Karpas-422 (cell line): ENCODE results near the gene C1orf105. TPM values are rescaled to one million over a fixed set of nuclear protein-coding genes. Genes with fewer than 3 reads are reported as not detected.
"Not testable (repeated sequence)": the region's sequence is repeated elsewhere in the genome, so short reads cannot be mapped to it uniquely, and the experiment has no call there.

ENCODE experiments used
- DNase-seq: peaks from one replicate; pipeline ENCODE4 v3.0.0-alpha.2; 2015
- H2AFZ ChIP-seq: fragments of 200-600 bp; sonication (generic); 2 replicates; pipeline ENCODE4 v1.6.1; 2014; ENCODE audit warnings: antibody characterized with exemption, low read length, mixed read lengths
- H3K27ac ChIP-seq: fragments of 200-600 bp; sonication (generic); 2 replicates; pipeline ENCODE4 v1.5.1; 2014; ENCODE audit warnings: mild to moderate bottlenecking, low read length, moderate library complexity
- H3K27me3 ChIP-seq: fragments of 200-600 bp; sonication (generic); 2 replicates; pipeline ENCODE4 v1.6.1; 2014; ENCODE audit warnings: low read length, mixed read lengths
- H3K36me3 ChIP-seq: fragments of 200-600 bp; sonication (generic); 2 replicates; pipeline ENCODE4 v1.6.1; 2014; ENCODE audit warnings: low read length, mixed read lengths; ENCODE audit not compliant: insufficient read depth
- H3K4me1 ChIP-seq: fragments of 200-600 bp; sonication (generic); 2 replicates; pipeline ENCODE4 v1.6.1; 2014; ENCODE audit warnings: mild to moderate bottlenecking, low read length, mixed read lengths
- H3K4me2 ChIP-seq: fragments of 200-600 bp; sonication (generic); 2 replicates; pipeline ENCODE4 v1.6.1; 2014; ENCODE audit warnings: low read length, low read depth, mild to moderate bottlenecking; ENCODE audit not compliant: poor library complexity, severe bottlenecking
- H3K4me3 ChIP-seq: fragments of 200-600 bp; sonication (generic); 2 replicates; pipeline ENCODE4 v1.5.1; 2014; ENCODE audit warnings: mild to moderate bottlenecking, antibody characterized with exemption, low read length, mixed read lengths
- H3K79me2 ChIP-seq: fragments of 200-600 bp; sonication (generic); 2 replicates; pipeline ENCODE4 v1.6.1; 2014; ENCODE audit warnings: mild to moderate bottlenecking, low read length, mixed read lengths
- H3K9ac ChIP-seq: fragments of 200-600 bp; sonication (generic); 2 replicates; pipeline ENCODE4 v1.6.0; 2014; ENCODE audit warnings: low read length
- H3K9me2 ChIP-seq: fragments of 200-600 bp; sonication (generic), shearing (Covaris generic); replicated peaks from 2 replicates; pipeline ENCODE4 v1.6.0; 2014; ENCODE audit warnings: mild to moderate bottlenecking, low read length, moderate library complexity; ENCODE audit not compliant: insufficient read depth
- H3K9me3 ChIP-seq: fragments of 300-700, 200-600 bp; sonication (generic); 2 replicates; pipeline ENCODE4 v1.6.1; 2014; ENCODE audit warnings: low read length, mixed read lengths
- H4K20me1 ChIP-seq: fragments of 200-600 bp; sonication (generic); 2 replicates; pipeline ENCODE4 v1.6.1; 2014; ENCODE audit warnings: mild to moderate bottlenecking, antibody characterized with exemption, low read length, low read depth; ENCODE audit not compliant: insufficient read depth
- total RNA-seq: library from RNA; depleted of rRNA; stranded (reverse); fragments of >200 nt; shearing (Covaris generic); gene quantifications from 2 replicates; pipeline ENCODE4 v1.2.3, GENCODE V29; 2014; ENCODE audit warnings: low replicate concordance

Gene C1orf105
- total RNA-seq, 1 experiment from 2014 or later = not detected

GRCh38 chr1:172488393-172488792, 67.9 kb downstream of the C1orf105 start:
- Histone ChIP-seq H3K4me3 (no peak overlapping the region), H4K20me1 (no peaks in the 10 kb centered on the region), H2AFZ (no peak overlapping the region), H3K36me3 (no peaks in the 10 kb centered on the region), H3K4me2 (no peak overlapping the region), H3K4me1 (no peaks in the 10 kb centered on the region), H3K27ac (no peak overlapping the region), H3K9me2 (no peaks in the 10 kb centered on the region), H3K79me2 (no peaks in the 10 kb centered on the region), H3K27me3 (no peaks in the 10 kb centered on the region), H3K9ac (no peak overlapping the region), H3K9me3 (no peaks in the 10 kb centered on the region)
- no peak for DNase-seq

- Histone ChIP-seq H4K20me1 (no peaks in the 10 kb centered on the region), H3K27me3 (no peaks in the 10 kb centered on the region)
Observed at GRCh38 chr1:172489847-172490246, 69.4 kb downstream of the C1orf105 start.

GRCh38 chr1:172492421-172492820, 71.9 kb downstream of the C1orf105 start:
- no peaks in the 10 kb centered on the region for H4K20me1 ChIP-seq
- H3K27ac ChIP-seq = no peak overlapping the region
- no peak overlapping the region for H3K9ac ChIP-seq
- no peaks in the 10 kb centered on the region for H3K79me2 ChIP-seq
- no peaks in the 10 kb centered on the region for H3K9me2 ChIP-seq
- H3K27me3 ChIP-seq = no peaks in the 10 kb centered on the region
- H3K9me3 ChIP-seq = no peaks in the 10 kb centered on the region
- no peak overlapping the region for H3K4me2 ChIP-seq
- no peak overlapping the region for H2AFZ ChIP-seq
- no peaks in the 10 kb centered on the region for H3K4me1 ChIP-seq
- no peak overlapping the region for H3K4me3 ChIP-seq
- no peak for DNase-seq
- H3K36me3 ChIP-seq = no peaks in the 10 kb centered on the region

More at GRCh38 chr1:172489847-172490246, 69.4 kb downstream of the C1orf105 start:
- no peaks in the 10 kb centered on the region for H3K79me2 ChIP-seq
- H3K27ac ChIP-seq = no peak overlapping the region
- H3K36me3 ChIP-seq = no peaks in the 10 kb centered on the region
- no peak overlapping the region for H3K9ac ChIP-seq
- H3K4me3 ChIP-seq = no peak overlapping the region
- no peaks in the 10 kb centered on the region for H3K9me3 ChIP-seq
- H2AFZ ChIP-seq = no peak overlapping the region
- no peaks in the 10 kb centered on the region for H3K9me2 ChIP-seq
- no peak overlapping the region for H3K4me2 ChIP-seq
- DNase-seq = no peak
- no peaks in the 10 kb centered on the region for H3K4me1 ChIP-seq

- Histone ChIP-seq H3K27me3 (no peaks in the 10 kb centered on the region), H3K27ac (no peak overlapping the region), H3K4me1 (no peaks in the 10 kb centered on the region), H3K9me2 (no peaks in the 10 kb centered on the region), H3K4me2 (no peak overlapping the region), H4K20me1 (no peaks in the 10 kb centered on the region), H3K9ac (no peak overlapping the region), H3K9me3 (no peaks in the 10 kb centered on the region), H3K4me3 (no peak overlapping the region), H3K79me2 (no peaks in the 10 kb centered on the region), H3K36me3 (no peaks in the 10 kb centered on the region), H2AFZ (no peak overlapping the region)
- no peak for DNase-seq
Observed at GRCh38 chr1:172494166-172494565, 73.7 kb downstream of the C1orf105 start.

- not testable (repeated sequence) for H3K79me2 ChIP-seq, DNase-seq, H4K20me1 ChIP-seq, H3K4me1 ChIP-seq, H3K9ac ChIP-seq, H3K27me3 ChIP-seq, H3K9me2 ChIP-seq, H3K4me3 ChIP-seq, H2AFZ ChIP-seq, H3K36me3 ChIP-seq, H3K27ac ChIP-seq, H3K4me2 ChIP-seq, H3K9me3 ChIP-seq
Observed at GRCh38 chr1:172496127-172496526, 75.6 kb downstream of the C1orf105 start.

- no peaks in the 10 kb centered on the region for H4K20me1 ChIP-seq
- no peak overlapping the region for H2AFZ ChIP-seq
- no peaks in the 10 kb centered on the region for H3K9me2 ChIP-seq
- no peaks in the 10 kb centered on the region for H3K9me3 ChIP-seq
- no peaks in the 10 kb centered on the region for H3K36me3 ChIP-seq
- H3K4me1 ChIP-seq = no peaks in the 10 kb centered on the region
- no peak overlapping the region for H3K27ac ChIP-seq
- no peak overlapping the region for H3K9ac ChIP-seq
- no peaks in the 10 kb centered on the region for H3K27me3 ChIP-seq
- H3K4me3 ChIP-seq = no peak overlapping the region
- H3K4me2 ChIP-seq = no peak overlapping the region
- no peaks in the 10 kb centered on the region for H3K79me2 ChIP-seq
- no peak for DNase-seq
Observed at GRCh38 chr1:172496678-172497077, 76.2 kb downstream of the C1orf105 start.

- no peaks in the 10 kb centered on the region for H3K9me3 ChIP-seq
- no peaks in the 10 kb centered on the region for H3K4me1 ChIP-seq
- H3K4me2 ChIP-seq = no peak overlapping the region
- DNase-seq = no peak
- no peak overlapping the region for H2AFZ ChIP-seq
- H3K27ac ChIP-seq = no peak overlapping the region
- no peak overlapping the region for H3K4me3 ChIP-seq
- no peaks in the 10 kb centered on the region for H3K27me3 ChIP-seq
- no peaks in the 10 kb centered on the region for H3K79me2 ChIP-seq
- no peak overlapping the region for H3K9ac ChIP-seq
- no peaks in the 10 kb centered on the region for H3K9me2 ChIP-seq
- no peaks in the 10 kb centered on the region for H3K36me3 ChIP-seq
- no peaks in the 10 kb centered on the region for H4K20me1 ChIP-seq
Observed at GRCh38 chr1:172497230-172497629, 76.7 kb downstream of the C1orf105 start.

- Histone ChIP-seq H3K9ac (no peak overlapping the region), H3K9me3 (no peaks in the 10 kb centered on the region), H3K27ac (no peak overlapping the region), H3K79me2 (no peaks in the 10 kb centered on the region), H4K20me1 (no peaks in the 10 kb centered on the region), H3K4me3 (no peak overlapping the region), H3K27me3 (no peaks in the 10 kb centered on the region), H3K36me3 (no peaks in the 10 kb centered on the region), H2AFZ (no peak overlapping the region), H3K9me2 (no peaks in the 10 kb centered on the region), H3K4me1 (no peaks in the 10 kb centered on the region), H3K4me2 (no peak overlapping the region)
- DNase-seq = no peak
Observed at GRCh38 chr1:172498857-172499256, 78.4 kb downstream of the C1orf105 start.

GRCh38 chr1:172499636-172500141, 79.2 kb downstream of the C1orf105 start:
- Histone ChIP-seq H3K9ac (no peak overlapping the region), H3K27me3 (no peaks in the 10 kb centered on the region), H3K4me1 (no peaks in the 10 kb centered on the region), H3K4me3 (no peak overlapping the region), H4K20me1 (no peaks in the 10 kb centered on the region), H3K9me2 (no peaks in the 10 kb centered on the region), H3K27ac (no peak overlapping the region), H3K9me3 (no peaks in the 10 kb centered on the region), H3K4me2 (no peak overlapping the region), H2AFZ (no peak overlapping the region), H3K36me3 (no peaks in the 10 kb centered on the region), H3K79me2 (no peaks in the 10 kb centered on the region)
- DNase-seq = no peak
